Stimulated activated CD8-positive, alpha-beta memory T cell treated with anti-CD3 and anti-CD28 coated beads, Interleukin-4, amount 100 ng/mL, for 4 hours (primary cell): ENCODE data around the gene HHATL.

Experiments used
- DNase-seq, 2 donors: peaks; one replicate each; pipeline ENCODE4 v3.0.0-alpha.2; 2020; ENCODE audit warnings: low read depth in 2 of 2, low spot score in 1 of 2

HHATL gene, protein sequence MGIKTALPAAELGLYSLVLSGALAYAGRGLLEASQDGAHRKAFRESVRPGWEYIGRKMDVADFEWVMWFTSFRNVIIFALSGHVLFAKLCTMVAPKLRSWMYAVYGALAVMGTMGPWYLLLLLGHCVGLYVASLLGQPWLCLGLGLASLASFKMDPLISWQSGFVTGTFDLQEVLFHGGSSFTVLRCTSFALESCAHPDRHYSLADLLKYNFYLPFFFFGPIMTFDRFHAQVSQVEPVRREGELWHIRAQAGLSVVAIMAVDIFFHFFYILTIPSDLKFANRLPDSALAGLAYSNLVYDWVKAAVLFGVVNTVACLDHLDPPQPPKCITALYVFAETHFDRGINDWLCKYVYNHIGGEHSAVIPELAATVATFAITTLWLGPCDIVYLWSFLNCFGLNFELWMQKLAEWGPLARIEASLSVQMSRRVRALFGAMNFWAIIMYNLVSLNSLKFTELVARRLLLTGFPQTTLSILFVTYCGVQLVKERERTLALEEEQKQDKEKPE

DNA sequence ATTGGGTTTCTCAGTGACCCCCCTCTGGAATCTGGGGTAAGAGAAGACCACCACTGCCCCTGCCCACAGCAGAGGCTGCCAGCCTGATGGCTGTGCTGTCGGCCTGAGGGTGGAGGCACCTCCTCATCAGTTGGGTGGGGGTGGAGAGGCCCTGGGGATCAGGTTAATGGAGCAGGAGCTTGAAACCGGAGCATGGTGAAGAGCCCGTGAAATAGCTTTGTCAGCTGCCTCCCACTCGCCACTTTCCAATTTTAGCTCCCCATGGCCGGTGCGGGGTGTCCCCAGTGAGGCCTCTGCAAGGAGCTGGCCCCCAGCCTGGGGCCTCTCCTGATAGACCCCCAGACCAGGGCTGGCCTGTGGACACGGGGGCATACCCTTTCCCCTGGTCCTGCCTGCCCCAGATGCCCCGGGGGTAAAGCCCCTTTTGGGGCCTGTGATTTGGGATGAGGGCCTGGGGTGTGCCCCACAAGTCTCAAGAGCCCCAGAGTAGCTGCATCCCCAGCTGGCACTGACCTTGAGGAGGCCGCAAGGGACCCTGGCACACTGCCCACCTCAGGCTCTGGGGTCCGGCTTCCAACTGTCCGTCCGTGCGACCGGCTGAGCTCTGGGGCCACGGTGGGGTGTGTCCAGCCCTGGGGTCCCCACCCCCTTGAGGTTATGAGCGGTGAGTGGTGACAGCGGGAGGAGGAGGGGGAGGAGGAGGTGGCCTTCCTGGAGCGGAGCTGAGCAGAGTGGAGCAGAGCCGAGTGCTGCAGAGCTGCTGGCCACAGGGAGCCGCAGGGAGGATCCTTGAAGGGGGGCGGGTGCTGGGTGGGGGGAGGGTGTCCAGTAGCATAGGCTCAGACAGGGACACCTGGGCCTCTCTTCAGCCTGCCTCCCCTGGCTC, at the start of gene HHATL:
Gene HHATL (minus strand): TSS at position 733 of the 886 bp plus-strand sequence. CDS start 1,972 bp downstream, outside the sequence.
- DNase-seq: no peak

DNA sequence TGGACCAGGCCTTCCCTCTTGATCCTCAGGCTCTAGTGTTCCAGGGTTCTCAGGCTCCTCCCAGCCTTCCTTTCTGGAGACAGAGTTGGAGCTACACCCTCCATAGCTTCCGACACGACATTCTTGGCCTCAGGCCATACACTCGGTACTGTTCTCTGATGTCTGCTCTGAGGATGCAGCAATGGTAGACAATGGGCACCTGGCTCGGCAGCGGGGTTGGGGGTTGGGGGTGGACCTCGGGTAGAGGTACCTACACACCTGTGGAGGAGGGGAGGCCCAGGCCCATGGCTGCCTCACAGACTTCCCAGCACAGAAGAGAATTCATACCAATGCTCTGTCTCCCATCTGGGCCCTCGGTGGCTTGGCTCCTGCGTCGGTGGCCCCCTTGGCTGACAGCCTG, 49.0 kb upstream of the HHATL start:
- DNase-seq: no peak

DNA sequence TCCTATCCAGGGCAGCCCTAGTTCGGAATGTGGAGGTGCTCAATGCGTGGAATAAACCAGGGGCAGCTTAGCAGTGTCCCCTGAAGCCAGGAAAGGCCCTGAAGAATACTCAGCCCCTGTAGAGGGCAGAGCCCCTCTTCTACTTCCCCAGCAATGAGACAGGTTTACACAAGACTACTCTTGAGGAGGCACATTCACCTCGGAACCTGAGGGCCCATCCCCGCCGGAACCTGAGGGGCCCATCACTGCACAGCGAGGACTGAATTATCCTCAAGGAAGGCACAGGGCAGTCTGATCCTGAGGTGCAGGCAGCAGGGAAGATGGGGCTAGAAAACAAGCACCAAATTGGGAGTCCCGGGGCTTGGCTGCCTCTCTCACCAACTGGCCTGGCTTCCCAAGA, 48.2 kb upstream of the HHATL start:
- DNase-seq: no peak

DNA sequence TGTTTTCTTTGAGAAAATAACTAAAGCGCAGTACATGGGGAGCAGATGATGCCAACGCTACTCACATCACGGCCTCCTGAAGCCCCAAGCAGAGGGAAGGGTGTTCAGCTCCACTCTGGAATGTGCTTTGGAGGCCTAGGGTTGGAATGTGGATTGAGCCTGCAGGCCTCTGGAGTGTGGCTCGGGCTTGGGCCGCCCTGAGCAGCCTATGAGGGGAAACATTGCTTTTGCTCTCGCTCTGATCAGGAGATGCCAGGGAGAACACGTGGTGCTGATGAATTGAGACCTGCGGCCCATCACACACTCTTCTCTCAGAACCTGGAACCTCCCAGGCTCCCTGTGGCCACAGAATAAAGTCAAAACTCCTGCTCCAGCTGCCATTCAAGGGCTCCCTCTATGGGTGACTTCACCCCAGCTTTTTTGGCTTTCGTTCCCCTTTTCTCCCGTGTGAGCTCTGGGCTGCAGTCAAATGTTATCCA, 47.2 kb upstream of the HHATL start:
- DNase-seq: no peak

DNA sequence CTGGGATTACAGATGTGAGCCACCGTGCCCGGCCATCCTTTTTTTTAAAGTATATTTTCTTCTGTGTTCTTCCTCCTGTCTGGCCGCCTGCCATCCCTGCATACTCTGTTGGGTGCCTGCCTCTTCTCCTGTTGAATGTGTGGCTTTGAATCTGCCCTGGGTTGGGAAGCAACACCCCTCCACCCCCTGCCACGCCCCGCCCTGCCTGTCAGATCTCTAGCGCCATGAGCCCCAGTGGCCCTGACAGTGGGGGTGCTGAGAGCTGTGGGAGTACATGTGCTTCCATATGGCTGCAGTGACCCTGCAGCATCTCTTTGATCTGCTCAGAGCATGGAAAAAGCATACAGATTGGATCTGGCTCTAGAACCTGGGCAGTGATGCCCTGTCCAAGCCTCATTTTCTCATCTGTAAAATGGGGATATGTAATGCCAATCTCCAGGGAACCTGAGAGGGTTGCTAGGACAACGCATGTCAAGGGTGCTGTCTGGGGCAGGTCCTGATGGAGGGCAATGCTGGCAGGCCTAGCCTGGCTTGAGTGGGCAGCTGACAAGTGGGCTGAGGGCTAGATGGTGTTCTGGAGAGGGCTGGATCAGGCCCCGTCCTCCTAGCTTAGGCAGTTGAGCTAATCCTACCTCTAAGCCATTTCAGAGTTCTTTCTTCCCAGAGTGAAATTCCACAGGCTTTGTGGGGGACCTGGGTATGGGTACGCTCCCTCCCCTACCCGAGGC, 46.6 kb upstream of the HHATL start:
- no peak for DNase-seq

DNA sequence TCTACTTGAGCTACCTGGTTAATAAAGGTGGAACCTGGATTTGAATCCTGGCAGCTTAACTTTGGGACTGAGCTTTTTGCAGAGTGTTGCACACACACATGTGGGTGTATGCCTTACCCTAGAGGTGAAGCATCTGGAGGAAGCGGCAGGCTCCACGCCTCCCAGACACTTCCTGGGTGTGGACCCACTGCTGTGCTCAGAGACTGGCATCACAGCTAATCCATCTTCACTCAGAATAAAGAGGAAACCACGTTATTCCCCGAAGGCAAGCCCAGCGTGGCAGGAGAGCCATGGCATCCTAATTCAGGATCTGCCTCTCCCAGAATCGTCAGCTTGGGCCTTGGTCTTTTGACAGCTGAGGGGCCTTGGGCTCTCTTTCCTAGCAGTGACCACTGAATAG, 45.0 kb upstream of the HHATL start:
- DNase-seq: no peak

DNA sequence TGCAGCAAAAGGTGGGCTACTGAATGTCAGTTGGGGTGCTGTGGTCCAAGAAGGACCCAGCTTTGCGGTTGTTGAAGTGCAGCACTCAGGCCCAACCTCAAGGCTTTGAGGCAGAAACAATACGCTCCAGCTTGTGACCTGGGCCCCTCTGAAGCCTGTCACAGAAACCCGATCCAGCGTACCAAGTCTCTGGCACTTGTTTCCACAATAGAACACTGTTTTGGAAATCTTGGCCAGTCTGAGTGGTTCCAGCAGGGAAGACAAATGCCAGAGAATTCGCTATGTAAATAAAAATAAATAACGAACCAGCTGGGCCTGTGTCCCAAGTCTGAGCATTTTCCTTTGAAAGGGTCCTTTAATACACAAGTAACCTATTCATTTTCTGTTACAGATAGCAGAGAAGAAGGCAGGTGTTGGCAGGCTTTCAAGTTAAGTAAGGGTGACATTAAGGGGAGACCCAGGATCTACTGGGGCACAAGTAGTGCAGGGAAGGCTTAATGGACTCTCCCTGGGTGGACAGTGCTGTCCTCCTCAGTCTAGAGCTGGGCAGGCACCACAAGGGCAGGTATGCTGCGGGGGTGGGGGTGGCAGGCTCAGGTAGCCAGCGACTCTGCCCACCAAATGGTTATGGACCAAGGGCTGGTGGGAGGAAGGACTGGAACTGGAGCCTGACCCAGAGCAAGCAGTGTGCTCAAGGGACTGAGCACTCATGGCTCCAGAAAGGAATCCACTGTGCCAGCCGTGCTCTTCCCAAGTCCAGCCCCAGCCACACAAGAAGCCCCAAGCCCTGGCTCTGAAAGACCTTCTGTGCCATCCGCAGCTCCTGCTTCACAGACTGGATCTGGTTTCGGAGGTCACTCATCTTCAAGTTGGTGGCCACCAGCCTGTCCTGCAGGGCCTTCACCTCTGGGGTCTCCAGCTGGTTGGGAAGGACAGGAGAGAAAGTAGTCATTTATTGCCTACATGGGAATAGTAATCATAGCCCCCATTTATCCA, 44.2 kb upstream of the HHATL start:
- DNase-seq: no peak

DNA sequence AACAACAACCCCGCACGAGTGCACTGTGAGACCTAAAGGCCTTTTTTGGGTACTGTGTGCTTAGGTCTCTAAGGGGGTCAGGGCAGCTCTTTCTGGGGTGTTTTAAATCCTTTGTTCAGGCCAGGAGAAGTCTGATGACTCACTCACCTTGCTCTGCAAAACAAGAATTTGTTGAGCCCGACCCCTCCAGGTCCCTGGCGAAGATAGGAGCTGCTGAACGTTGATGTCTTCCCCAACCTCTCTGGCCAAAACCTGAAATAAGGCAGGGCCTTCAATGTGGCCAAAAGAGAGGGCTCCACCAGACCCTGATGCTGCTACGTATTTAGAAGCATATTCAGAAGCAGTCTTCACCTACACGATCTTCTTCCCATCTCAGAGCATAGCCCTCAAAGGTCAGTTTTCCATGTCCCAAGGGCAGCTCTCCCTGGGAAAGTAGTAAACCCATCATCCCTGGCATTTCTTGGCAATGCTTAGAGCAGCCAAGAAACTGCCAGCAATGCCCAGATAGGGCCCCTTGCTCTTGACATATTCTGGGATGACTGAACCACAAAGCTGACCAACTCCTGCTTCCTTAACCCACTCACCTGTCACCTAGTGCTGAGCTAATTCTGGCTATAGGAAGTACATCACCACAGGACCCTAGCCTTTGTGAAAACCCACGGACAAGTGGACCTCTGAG, 43.3 kb upstream of the HHATL start:
- no peak for DNase-seq

DNA sequence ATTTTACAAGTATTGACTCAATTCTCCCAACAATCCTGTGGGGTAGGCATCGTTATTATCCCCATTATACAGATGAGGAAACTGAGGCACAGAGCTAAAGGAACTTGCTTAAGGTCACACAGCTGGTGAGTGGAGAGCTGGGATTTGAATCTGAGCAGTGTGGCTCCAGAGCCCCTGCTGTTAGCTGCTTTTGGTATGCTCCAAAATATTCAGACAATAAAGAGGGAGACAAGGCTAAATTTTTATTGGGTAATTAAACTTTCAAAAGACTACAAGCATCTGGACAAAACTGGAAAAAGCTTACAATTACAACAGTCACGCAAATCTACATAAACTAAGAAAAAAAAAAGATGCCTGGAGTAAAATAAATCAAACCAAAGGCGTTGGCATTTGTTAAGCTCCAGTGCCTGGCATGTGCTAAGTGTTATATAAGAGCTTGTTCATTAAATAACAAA, 42.7 kb upstream of the HHATL start:
- no peak for DNase-seq

DNA sequence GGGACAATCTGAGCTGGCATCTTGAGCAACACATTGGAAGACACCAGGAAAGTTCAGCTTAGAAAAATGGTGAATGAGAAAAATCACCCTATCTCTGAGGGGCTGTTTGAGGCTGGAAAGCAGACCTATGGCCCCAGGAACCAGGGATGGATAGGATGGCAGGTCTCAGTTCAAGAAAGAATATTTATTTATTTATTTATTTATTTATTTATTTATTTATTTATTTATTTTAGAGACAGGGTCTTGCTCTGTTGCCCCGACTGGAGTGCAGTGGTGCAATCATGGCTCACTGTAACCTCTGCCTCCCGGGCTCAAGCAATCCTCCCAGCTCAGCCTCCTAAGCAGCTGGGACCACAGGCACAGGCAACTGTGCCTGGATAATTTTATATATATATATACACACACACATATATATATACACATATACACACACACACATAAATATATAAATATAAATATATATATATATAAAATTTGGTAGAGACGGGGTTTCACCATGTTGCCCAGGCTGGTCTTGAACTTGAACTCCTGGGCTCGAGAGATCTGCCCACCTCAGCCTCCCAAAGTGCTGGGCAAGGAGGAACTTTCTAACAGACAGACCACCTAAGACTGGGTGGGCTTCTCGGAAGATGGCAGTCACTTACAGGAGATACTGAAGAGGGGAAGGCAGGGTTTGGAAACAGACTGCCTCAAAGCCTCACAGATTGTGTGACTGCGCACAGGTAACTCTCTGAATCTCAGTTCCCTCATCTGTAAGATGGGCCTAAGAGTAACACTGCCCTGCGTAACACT, 40.8 kb upstream of the HHATL start:
- no peak for DNase-seq

DNA sequence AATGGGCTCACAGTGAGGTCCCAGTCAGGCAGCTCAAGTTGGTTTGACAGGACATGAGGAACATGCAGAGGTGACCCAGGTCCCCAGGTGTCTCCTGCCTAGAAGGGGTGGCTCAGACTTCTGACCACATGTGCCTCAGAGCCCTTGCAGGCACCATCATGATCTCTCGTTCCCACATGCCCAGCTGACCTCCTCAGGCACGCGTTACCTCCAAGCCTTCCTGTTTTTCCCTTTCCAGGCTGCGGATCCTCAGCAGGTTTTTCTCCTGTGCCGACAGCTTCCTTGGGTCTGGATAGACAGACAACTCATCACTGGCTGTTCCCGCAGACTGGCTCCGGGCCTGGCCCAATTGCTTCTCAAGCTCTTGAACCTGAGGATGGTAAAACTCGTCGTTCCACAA, 40.1 kb upstream of the HHATL start:
- no peak for DNase-seq

DNA sequence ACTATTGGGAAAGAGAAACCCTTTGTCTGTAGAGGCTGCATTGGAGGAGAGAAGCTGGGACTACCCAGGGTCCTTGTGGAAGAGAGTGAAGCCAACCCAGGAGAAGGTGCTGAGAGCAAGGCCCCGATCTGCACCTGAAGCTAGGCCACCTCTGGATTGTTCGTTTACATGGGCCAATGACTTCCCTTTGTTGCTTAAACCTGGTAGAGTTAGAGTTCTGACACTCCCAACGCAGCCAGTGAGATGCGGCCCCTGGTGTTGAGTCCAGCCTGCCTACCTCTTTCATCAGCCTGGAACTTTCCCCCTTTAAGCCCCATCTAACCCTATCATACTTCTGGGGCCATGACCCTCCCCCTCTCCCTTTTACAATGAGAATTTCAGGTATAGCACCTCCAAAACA, 39.7 kb upstream of the HHATL start:
- no peak for DNase-seq

DNA sequence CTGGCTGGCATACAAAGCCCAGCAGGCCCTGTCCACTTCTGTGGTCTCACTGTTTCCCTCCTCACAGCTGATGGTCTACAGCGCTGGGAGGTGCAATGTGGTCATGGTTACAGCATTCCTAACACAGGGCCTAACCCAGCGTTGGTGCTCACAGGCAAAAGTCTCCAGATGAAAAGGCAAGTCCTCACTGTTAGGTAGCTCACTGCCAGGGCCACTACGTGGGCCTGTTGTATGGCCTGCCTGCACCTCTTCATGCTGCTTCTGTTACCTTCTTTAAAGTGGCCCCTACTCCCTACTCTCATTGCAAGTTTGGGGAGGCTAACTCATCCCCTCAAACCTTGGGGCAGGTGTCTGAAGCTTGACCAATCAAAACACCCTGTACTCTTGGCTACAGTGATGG, 39.2 kb upstream of the HHATL start:
- DNase-seq: no peak

DNA sequence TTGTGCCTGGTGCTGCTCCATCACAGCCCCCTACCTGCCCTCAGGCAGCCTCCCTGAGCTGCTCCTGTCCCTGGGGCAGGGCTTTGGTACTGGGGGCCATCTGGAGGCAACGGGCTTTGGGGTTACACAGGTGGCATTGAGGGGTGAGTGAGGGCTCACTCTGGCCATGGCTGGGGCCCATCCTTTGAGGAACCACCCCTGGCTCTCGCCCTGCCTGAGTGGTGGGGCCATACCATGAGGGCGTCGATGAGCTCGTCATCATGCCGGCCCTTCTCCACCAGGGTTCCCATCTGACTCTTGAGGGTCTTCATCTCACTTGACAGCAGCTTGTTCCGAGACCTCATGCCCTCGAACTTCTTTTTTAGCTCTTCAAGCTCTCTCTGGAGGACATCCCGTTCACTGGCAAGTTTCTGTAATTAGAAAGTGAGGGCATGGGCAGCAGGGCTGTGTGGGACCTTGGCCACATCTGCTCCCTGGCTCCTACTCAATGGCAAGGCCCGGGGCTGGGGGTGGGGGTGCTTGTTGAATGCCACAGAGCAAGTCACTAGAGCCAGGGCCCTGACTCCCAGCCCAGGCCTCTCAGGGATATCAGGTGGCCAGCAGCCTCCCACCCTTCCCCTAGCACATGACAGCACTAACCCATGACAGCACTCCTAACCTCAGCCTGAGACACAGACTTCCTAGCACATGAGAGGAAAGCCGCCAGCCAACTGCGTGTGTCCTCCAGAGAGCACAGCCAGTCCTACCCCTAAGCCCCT, 37.0 kb upstream of the HHATL start:
- DNase-seq: no peak

DNA sequence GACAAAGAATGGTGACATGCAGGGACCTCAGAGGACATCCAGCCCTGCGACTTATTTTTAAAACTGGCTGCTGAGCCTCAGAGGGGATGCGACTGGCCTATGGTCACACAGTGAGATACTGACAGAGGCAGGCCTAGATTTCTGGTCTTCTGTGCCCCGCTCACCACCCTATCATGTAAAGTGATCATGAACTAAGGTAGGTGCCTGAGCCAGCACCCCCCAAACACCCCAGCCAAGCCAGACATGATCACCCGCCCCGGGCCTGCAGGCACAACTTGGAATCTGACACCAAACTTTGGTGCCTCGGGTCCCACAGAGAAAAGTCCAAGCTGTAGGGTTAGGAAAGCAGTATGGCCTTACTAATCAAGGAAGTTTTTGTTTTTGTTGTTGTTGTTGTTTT, 33.9 kb upstream of the HHATL start:
- DNase-seq: no peak

DNA sequence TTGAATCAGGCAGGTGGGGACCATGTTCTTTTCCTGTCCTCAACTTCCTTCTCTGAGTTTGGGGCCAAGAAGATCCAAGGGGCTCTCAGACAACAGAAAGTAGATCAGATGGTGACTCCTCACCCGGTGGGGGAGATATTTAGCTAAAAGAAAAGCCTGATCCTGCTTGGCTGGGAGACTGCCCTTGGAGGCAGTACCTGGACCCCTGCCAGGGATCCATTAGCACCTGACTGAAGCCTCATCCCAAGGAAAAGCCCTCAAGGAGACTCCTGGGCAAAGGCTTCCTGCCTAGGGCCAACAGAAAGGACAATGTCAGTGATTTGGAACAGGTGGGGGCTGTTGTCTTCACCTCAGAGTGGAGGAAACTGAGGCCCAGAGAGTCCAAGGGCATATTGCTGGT, 33.5 kb upstream of the HHATL start:
- DNase-seq: no peak

DNA sequence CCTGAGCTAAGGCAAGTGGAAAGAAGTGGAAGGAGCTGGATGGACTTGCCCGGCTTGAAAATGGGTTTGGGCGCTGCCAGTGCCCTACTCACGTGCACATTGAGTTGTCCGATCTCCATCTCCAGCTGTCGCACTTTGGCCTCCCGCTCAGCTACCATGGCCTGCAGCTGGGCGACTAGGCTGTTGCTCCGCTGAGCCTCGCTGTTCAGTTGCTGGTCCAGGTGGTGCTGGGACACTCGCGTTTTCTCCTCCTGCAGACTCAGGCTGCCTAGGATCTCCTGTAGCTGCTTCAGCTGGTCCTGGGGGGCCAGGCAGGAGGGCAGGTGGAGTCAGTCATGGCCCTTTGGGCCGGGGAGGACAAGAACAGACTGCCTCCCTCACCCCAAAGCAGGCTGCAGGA, 33.0 kb upstream of the HHATL start:
- no peak for DNase-seq

DNA sequence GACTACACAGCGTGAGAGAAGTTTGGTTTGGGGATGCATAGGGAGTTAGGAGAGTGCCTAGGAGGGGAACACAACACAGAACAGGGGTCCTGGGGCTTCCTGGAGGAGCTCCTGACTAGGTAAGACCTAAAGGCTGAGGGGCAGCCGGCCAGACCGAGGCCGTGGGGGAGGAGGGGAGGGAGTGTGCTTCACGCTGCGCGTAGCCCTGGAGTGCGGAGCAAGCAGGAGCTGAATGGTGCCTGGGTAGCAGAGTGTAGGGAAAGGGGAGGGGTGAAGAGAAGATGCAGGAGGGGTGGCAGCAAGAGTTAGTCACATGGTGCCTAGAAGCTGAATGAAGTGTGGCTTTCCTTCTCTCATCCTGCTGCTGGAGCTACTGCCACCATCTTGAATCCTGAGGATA, 32.4 kb upstream of the HHATL start:
- no peak for DNase-seq
